ENCODE data around the gene KXD1.

The KXD1 gene

GRCh38 chr19:18616023-18616422 is 58.4 kb downstream of the KXD1 start:
- no peak for DNase-seq

- no peak for DNase-seq
These were observed 59.9 kb downstream of the KXD1 start for GRCh38 chr19:18617562-18617961.

- DNase-seq: no peak
These were observed 60.6 kb downstream of the KXD1 start for GRCh38 chr19:18618236-18618635.

Measured in suppressor macrophage (primary cell).